Dermis microvascular lymphatic vessel endothelial cell (primary cell): ENCODE measurements around the gene ZNF324B. TPM values are rescaled to one million over a fixed set of nuclear protein-coding genes. Genes with fewer than 3 reads are reported as not detected.
A peak's percentile ranks its signal among the peaks of the same experiment; 100 is the strongest.
"Not testable (repeated sequence)": the region's sequence is repeated elsewhere in the genome, so short reads cannot be mapped to it uniquely, and the experiment has no call there.

Experiments used
- DNase-seq, 2 donors: peaks; one replicate each; pipeline versions ENCODE4 v3.0.0 to v3.0.0-alpha.2; 2010; ENCODE audit warnings: low read depth in 2 of 2
- total RNA-seq: library from RNA; depleted of rRNA; stranded (reverse); fragments of >200 nt; gene quantifications from 2 replicates; pipeline ENCODE4 v1.2.1, GENCODE V29; 2014

ZNF324B gene
- total RNA-seq, 1 donor from 2014 or later = 6.0 TPM

GRCh38 chr19:58453743-58454142, 2.3 kb downstream of the ZNF324B start:
- DNase-seq = no peak

GRCh38 chr19:58455306-58455705, 3.9 kb downstream of the ZNF324B start:
- no peak for DNase-seq

- DNase-seq = no peak
These were observed 4.7 kb downstream of the ZNF324B start for GRCh38 chr19:58456111-58456510.

- DNase-seq = no peak
These were observed 8.6 kb downstream of the ZNF324B start for GRCh38 chr19:58460039-58460438.

GRCh38 chr19:58466089-58466759, 14.8 kb downstream of the ZNF324B start:
- DNase-seq = no peak

GRCh38 chr19:58466760-58467589, 15.6 kb downstream of the ZNF324B start, which contains the start of gene ZNF324:
ZNF324 (plus strand) TSS chr19:58467080; CDS start chr19:58469186, 2,106 bp downstream.
- peak; percentile 95 to 98 for DNase-seq

- DNase-seq = peak in 1 of 2 donors; percentile 10
These were observed 16.9 kb downstream of the ZNF324B start for GRCh38 chr19:58468216-58468839.

GRCh38 chr19:58469241-58470013, 18.0 kb downstream of the ZNF324B start:
- no peak for DNase-seq

GRCh38 chr19:58470837-58471543, 19.6 kb downstream of the ZNF324B start:
- DNase-seq = not testable (repeated sequence)

GRCh38 chr19:58471736-58472135, 20.3 kb downstream of the ZNF324B start:
- DNase-seq = no peak

GRCh38 chr19:58473775-58474174, 22.4 kb downstream of the ZNF324B start:
- no peak for DNase-seq

GRCh38 chr19:58474291-58474996, 23.0 kb downstream of the ZNF324B start:
- no peak for DNase-seq

GRCh38 chr19:58474997-58475713, 23.7 kb downstream of the ZNF324B start:
- no peak for DNase-seq

- peak; percentile 90 to 95 for DNase-seq
These were observed 24.5 kb downstream of the ZNF324B start, which contains the start of gene ZNF446 for GRCh38 chr19:58475714-58476497. ZNF446 (plus strand) TSS chr19:58476352; CDS start chr19:58477219, 867 bp downstream.

GRCh38 chr19:58476498-58477015, 25.1 kb downstream of the ZNF324B start:
- DNase-seq = no peak

GRCh38 chr19:58477130-58477529, 25.7 kb downstream of the ZNF324B start:
- no peak for DNase-seq

GRCh38 chr19:58477871-58478270, 26.4 kb downstream of the ZNF324B start:
- DNase-seq = no peak

- DNase-seq = no peak
These were observed 27.9 kb downstream of the ZNF324B start for GRCh38 chr19:58479303-58479702.
